ENCODE data around the gene ODC1.

Gene ODC1

GRCh38 chr2:10396464-10396863, 51.7 kb downstream of the ODC1 start:
- DNase-seq (ENCODE audit: extremely low read depth, low read depth) = no peak
- TF ChIP-seq CTCF (IDR thresholded peaks at IDR 0.05; ENCODE audit: low read depth, low read length) = no peak

- no peak for DNase-seq (ENCODE audit: extremely low read depth, low read depth)
- no peak for TF ChIP-seq CTCF (IDR thresholded peaks at IDR 0.05; ENCODE audit: low read depth, low read length)
These were observed 52.2 kb downstream of the ODC1 start for GRCh38 chr2:10395893-10396292.

GRCh38 chr2:10393640-10393982, 54.5 kb downstream of the ODC1 start:
- no peak for TF ChIP-seq CTCF (IDR thresholded peaks at IDR 0.05; ENCODE audit: low read depth, low read length)
- no peak for DNase-seq (ENCODE audit: extremely low read depth, low read depth)

DNA sequence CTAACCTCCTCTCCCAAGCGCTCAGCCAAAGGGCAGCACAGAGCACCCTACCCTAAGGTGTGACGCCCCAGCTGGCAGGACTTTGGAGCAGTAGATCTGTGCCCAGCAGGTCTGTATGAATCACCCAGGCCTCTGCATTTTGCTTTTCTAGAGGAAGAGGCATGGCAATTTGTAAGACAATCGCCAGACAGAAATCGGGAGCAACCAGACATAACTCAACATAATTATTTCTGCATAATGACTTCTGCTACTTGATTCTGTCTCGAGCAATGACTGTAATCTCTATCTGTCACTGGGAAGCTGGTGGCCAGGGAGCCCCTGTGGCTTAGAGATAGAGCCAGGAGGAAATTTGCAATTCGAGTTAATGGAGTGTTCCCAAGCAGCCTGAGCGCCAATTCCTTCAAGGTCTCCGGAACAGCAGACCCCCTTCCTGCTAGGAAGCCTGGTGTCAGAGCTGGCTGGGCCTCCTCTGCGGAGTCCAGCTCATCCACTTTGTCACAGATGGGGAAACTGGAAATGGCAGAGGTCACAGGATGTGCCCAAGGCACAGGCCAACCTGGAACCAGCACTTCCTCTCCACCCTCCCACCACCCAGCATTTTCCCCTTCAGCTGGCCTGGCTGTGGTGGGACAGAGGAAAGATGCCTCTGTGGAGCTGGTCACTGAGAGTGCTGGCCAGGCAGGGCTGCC, 55.0 kb downstream of the ODC1 start:
- DNase-seq (ENCODE audit: extremely low read depth, low read depth) = no peak

DNA sequence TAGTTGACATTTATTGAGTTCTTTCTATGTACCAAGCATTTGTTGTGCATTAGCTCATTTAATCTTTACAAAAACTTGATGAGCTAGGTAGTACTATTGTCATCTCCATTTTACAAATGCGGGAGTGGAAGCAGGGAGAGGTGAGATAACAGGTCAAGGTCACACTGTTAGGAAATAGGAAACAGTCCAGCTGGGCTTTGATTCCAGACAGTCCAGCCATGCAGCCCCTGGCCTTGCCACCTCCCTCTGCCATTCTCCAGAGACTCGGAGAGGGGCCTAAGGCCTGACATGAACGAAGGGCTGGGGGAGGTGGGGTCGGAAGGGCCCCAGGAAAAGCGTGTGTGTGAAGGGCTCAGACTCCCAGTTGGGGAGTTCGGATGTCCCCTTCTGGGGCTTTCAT, 55.6 kb downstream of the ODC1 start:
- no peak for TF ChIP-seq CTCF (IDR thresholded peaks at IDR 0.05; ENCODE audit: low read depth, low read length)
- no peak for DNase-seq (ENCODE audit: extremely low read depth, low read depth)

More for the DNA sequence above, 55.0 kb downstream of the ODC1 start:
- TF ChIP-seq CTCF (IDR thresholded peaks at IDR 0.05; ENCODE audit: low read depth, low read length) = no peak

- no peak for DNase-seq (ENCODE audit: extremely low read depth, low read depth)
- no peak for TF ChIP-seq CTCF (IDR thresholded peaks at IDR 0.05; ENCODE audit: low read depth, low read length)
These were observed 56.0 kb downstream of the ODC1 start for GRCh38 chr2:10392100-10392499.

- TF ChIP-seq CTCF (IDR thresholded peaks at IDR 0.05; ENCODE audit: low read depth, low read length) = no peak
- DNase-seq (ENCODE audit: extremely low read depth, low read depth) = no peak
These were observed 57.7 kb downstream of the ODC1 start for GRCh38 chr2:10390369-10390801.
